Measurements from ENCODE around the gene CPED1.
A peak's percentile ranks its signal among the peaks of the same experiment; 100 is the strongest.
"Not testable (repeated sequence)": the region's sequence is repeated elsewhere in the genome, so short reads cannot be mapped to it uniquely, and the experiment has no call there.

CPED1 gene

GRCh38 chr7:121198502-121198901 lies 210.0 kb downstream of the CPED1 start:
- DNase-seq, result no peak

GRCh38 chr7:121202125-121202524 lies 213.6 kb downstream of the CPED1 start:
- no peak for DNase-seq

GRCh38 chr7:121202834-121203233 lies 214.3 kb downstream of the CPED1 start:
- no peak for DNase-seq

DNA sequence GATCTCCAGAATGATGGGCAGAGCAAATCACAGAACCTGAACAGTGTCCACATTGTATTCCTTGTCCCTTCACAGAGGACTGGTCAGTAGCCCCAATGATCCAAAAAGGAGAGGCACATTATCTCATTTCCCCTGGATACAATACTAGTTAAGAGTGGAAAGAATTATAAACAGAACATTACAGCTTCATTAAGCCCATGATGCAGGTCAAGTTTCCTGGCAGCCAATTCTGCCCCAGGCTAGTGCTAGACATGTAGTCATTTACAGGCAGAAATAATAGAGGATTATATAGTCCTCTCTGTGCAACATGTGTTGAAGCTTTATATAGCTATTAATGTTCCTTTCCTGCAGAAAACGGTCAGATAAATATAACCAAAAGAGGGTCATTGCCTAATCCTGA lies 216.0 kb downstream of the CPED1 start:
- peak; percentile 16 for DNase-seq

- DNase-seq, result no peak
Observed at GRCh38 chr7:121205777-121206176, 217.3 kb downstream of the CPED1 start.

DNA sequence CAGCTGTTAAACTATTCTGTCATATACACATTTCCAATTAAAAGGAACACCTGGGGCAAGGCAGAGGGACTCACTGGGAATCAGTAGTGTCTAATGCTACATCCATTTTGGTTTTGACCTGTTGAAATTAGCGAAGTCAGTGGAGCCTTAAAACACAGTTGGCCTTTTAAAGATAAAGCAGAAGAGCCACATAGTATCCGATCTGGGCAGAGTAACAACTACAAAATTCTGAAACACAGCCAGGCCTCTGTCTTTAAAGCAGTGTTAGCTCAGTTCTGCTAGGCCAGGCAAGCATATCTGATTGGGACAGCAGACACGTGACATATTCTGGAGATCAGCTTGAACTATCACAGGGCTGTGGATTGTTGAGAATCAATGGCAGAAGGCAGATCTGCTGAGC lies 222.7 kb downstream of the CPED1 start:
- DNase-seq, result no peak

- no peak for DNase-seq
Observed at GRCh38 chr7:121212036-121212435, 223.5 kb downstream of the CPED1 start.

DNA sequence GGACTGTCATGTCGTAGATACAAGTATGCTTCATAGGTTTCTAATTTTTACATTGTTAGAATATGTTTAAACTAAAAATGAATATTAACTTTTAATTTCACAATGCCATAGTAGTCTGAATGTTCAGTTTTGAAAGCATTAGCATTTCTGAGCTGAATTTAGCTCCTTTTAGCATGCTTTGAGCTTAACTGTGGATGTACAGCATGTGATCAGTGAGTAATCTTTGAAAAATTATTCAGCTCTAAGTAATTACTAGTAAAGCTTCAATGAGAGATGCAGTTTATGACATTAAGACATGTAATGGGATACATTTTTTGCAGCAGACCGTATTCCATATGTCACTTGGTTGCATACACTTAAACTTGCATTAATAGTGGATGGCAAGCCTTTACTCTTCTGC lies 226.1 kb downstream of the CPED1 start:
- no peak for DNase-seq

DNA sequence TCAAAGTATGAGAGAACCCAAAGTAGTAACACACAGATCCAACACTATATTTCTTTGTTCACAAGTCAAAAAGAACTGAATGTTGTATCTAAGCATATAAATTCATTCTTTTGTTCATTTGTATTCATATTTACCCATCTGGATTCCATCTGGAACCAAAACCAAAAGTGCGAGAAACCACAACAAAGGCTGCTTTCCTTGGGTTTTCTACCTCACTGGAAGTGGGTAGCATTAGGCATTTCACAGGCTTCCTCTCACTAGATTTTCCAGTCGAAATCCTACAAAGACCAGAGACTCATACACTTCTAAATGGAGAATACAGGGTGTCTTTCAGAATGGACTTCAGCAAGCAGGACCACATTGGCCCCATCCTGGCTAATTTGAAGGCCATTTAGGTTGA lies 230.5 kb downstream of the CPED1 start:
- no peak for DNase-seq

GRCh38 chr7:121221108-121221507 lies 232.6 kb downstream of the CPED1 start:
- not testable (repeated sequence) for DNase-seq

- DNase-seq, result no peak
Observed at GRCh38 chr7:121228779-121229178, 240.3 kb downstream of the CPED1 start.

- DNase-seq, result no peak
Observed at GRCh38 chr7:121235201-121235600, 246.7 kb downstream of the CPED1 start.

- no peak for DNase-seq
Observed at GRCh38 chr7:121237601-121238000, 249.1 kb downstream of the CPED1 start.

DNA sequence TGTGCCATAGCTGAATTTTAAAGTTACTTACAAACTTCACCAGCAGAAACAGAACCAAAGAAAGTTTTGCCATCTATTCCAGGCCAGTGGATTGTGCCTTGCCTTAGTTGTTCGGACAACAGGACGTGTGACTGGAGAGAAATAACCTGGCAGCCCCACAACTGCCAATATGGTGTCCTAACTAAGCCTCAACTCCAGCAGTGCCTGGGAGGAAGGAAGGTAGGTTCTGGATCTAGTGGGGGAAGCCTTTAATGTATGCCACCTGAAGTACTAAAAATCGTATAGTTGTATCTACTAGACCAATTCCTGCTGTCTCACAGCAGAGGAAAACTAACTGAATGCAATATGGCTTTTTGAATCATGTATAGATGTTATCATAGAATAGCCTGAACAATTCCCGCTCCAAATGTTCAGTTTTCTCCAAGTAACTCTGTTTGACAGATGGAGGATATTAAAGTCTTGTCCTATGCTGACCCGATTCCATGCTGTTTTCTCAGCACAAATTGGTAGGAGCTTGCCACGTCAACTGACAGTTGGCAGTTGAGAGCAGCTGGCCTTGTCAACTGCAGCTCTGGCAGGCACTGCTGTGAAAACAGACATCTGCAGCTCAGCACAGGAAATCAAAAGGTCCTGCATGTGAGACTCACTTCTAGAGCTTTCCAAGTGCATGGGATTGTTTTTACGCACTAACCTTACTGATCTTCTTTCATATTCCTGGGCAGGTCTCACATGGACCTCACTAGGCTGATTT lies 255.8 kb downstream of the CPED1 start:
- no peak for DNase-seq

DNA sequence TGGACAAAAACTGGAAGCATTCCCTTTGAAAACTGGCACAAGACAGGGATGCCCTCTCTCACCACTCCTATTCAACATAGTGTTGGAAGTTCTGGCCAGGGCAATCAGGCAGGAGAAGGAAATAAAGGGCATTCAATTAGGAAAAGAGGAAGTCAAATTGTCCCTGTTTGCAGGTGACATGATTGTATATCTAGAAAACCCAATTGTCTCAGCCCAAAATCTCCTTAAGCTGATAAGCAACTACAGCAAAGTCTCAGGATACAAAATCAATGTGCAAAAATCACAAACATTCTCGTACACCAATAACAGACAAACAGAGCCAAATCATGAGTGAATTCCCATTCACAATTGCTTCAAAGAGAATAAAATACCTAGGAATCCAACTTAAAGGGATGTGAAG lies 262.9 kb downstream of the CPED1 start:
- not testable (repeated sequence) for DNase-seq

GRCh38 chr7:121252523-121253235 lies 264.2 kb downstream of the CPED1 start:
- not testable (repeated sequence) for DNase-seq

DNA sequence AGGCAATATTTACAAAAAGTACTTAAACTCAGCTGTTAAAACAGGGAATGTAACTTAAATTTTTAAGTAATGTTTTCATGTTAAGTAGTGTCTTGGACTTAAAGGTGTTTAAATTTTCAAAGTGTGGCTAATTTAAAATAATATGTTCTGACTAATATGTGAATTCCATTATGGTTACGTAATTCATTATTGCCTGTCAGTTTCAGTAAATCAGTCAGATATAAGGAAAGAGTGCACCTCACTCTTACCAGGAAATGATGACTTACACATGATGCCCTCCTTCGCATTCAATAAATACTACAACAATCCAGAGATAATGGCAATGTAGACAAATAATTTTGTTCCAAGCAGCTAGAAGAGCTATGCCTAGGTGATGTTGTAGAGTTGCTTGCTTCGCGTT lies 271.3 kb downstream of the CPED1 start:
- DNase-seq, result no peak

DNA sequence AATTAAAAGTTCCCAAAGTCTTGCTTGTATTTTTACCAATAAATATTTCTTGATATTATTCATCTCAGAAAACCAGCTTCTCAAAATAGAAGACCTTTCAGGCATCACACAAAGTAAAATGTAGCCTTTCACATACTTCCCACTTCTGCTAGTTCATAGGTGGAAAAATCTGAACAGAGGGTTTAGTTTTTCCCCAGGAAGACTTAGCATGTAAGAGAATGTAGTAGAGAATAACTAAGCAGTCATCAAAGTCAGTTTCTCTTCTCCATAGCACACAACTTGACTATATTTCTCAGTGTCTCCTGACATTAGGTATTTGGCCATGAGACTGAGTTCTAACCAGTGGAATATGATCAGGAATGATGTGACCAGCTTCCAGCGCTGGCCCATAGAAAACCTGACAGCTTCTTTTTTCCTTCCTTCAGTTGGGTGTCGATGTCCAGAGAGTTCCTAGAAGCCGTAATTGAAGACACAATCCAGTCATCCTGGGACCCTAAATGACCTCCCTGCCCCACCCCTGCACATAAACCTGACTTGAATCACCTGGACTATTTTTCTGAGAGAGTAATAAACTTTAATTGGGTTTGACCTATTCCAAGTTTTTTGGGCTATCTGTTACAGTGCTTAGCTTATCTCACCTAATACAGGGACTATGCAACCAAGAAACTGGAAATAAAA lies 272.8 kb downstream of the CPED1 start:
- DNase-seq, result no peak

- no peak for DNase-seq
Observed at GRCh38 chr7:121262221-121262620, 273.7 kb downstream of the CPED1 start.

DNA sequence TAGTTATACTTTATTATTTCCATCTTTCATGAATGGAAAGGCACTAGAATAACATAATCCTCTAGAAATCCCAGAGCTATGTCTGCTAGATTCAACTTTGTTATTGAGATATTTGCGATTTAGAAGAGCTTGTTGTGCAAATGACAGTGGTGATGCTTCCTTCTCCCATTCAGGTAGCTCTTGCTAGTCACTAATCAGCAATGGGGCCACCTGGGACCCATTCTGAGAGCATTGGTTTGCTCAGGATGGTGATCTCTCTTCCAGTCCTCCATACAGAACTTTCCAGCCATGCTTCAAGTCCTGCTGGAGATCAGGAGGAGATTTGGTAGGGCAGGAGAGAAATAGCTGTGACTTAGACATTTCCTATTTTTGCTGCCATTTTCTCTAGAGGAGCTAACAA lies 274.5 kb downstream of the CPED1 start:
- no peak for DNase-seq

- DNase-seq, result no peak
Observed at GRCh38 chr7:121266307-121266894, 277.9 kb downstream of the CPED1 start.

DNA sequence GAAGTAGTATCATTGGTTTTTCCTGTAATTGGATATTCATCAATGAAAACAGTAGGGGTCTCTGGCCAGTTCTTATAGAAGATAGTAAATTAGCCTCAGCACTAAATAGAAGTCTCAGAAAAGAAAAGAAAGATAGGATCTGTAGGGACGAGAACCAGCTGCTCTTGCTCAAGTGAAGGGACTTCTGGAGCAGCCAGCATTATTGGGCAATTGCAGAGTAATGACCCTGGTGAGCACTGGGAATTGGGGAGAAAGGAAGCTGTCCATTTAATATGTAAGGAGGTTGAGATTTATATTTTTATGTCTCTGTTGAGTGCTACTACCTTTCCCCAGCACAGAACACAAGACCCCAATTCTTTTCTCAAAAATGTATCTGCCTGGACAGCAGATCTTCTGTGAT lies 279.1 kb downstream of the CPED1 start:
- DNase-seq, result no peak

GRCh38 chr7:121269798-121270197 lies 281.3 kb downstream of the CPED1 start:
- no peak for DNase-seq

DNA sequence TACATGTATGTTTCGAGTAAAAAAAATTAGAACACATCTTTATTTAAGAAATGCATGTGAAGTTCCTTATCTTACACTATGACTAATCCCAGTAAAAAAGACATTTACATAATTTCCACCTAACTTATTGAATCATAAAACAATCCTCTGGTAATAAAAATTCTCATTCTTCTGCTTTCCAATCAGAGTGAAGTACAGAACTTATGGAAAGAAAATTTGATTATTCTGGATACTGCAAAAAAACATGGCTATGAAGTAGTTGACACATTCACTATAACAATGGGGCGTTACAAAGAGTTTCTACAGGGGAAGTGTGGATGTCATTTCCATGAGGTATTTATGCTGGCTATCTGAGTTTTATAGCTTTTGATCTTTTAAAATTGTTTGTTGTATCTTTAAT lies 282.6 kb downstream of the CPED1 start:
- DNase-seq, result no peak
